Measurements from ENCODE around the gene BAIAP2L2. TPM values are rescaled to one million over a fixed set of nuclear protein-coding genes. Genes with fewer than 3 reads are reported as not detected.

The BAIAP2L2 gene
- polyA plus RNA-seq, 1 donor = 119 TPM

DNA sequence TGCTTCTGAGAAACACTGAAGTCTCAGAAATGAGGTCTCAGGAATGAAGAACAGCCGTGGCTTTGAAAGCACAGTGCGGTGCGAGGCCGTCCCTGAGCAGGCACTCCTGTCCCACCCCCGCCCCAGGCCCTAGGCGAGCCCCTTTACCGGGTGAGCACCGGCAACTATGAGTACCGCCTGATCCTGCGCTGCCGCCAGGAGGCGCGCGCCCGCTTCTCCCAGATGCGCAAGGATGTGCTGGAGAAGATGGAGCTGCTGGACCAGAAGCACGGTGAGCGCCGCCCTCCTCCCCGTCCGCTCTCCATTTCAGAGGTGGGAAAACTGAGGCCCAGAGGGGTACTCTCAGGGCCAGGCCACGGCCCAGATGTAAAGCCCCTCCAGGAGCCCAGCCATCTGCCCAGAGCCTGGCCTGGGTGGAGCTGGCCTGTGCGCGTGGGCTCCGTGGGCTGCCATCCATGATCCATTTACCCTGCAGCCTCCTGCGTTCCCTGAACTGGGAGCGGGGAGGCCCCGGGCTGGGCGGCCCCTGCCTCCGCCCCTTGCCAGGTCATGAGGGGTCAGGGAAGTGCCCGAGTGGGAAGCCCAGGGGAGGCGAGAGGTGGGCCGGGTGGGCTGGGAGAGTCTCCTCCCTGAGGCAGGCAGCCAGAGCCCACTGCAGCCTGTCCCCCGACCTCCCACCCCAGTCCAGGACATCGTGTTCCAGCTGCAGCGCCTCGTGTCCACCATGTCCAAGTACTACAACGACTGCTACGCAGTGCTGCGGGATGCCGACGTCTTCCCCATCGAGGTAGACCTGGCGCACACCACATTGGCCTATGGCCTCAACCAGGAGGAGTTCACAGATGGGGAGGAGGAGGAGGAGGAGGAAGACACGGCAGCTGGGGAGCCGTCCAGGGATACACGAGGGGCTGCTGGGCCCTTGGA, 36.0 kb downstream of the BAIAP2L2 start:
- Histone ChIP-seq H3K4me3 (ENCODE audit: low read length) (no peak overlapping the region), H3K27ac (ENCODE audit: low read length) (no peak overlapping the region), H3K9me3 (ENCODE audit: control insufficient read depth, low read depth, low read length) (peaks cover 2% of the 10 kb centered on the region), H3K4me1 (ENCODE audit: control insufficient read depth, insufficient read depth, low read length) (no peaks in the 10 kb centered on the region), H3K27me3 (ENCODE audit: control insufficient read depth, insufficient read depth, low read length) (no peaks in the 10 kb centered on the region), H3K36me3 (ENCODE audit: control insufficient read depth, insufficient read depth, low read length) (peaks cover 50% of the 10 kb centered on the region)
- WGBS (ENCODE audit: insufficient coverage, low lambda C conversion rate) = no CpG with 5 or more reads among the region's 47 CpGs
- DNase-seq = peak; percentile 33 to 37

DNA sequence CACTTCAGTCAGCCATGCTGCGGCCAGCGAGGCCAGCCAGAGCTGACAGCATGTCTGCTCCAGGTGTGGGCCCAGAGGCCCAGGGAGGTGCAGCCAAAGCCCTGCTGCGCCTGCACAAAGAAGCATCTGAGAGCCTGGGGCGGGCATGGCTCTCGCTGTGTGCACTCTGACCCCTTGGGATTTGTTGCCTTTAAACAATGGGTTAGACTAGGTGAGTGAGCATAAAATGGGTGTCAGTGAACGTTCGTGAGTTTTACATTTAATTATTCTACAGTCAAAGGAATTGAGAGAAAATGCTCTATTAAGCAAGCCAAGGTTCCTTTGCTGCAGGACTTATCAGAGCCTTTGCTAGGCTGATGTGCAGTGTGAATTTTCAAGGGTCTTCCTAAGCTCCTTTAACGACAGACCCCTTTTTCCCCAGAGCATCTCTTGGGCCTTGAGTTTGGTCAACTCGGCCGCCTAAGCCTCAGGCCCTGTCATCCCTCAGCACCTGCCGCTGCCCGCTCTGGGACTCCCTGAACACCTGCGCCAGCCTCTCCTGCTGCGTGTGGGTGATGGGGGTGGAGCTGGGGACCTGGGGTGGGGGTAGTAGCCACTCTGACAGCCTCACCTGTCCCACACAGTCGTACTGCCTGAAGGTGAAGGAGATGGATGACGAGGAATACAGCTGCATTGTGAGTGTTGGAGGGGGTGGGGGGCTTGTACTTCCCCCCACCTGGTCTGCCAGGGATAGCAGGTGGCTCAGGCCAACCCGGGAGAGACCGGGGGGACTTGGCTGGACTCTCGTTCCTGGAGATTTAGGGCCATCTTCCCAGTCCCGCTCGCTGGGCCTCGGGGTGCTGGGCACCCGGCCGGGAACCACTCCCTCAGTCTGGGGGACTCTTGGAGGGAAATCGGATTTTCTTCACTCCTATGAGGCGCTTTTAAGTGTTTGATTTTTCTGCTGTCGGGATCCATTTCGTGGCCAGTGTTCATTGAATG, 37.0 kb downstream of the BAIAP2L2 start:
- H3K9me3 ChIP-seq (ENCODE audit: control insufficient read depth, low read depth, low read length) = peaks cover 2% of the 10 kb centered on the region
- H3K36me3 ChIP-seq (ENCODE audit: control insufficient read depth, insufficient read depth, low read length) = peaks cover 60% of the 10 kb centered on the region
- H3K27ac ChIP-seq (ENCODE audit: low read length) = no peak overlapping the region
- DNase-seq = no peak
- peaks cover 5% of the 10 kb centered on the region for H3K4me1 ChIP-seq (ENCODE audit: control insufficient read depth, insufficient read depth, low read length)
- no peak overlapping the region for H3K4me3 ChIP-seq (ENCODE audit: low read length)
- no peaks in the 10 kb centered on the region for H3K27me3 ChIP-seq (ENCODE audit: control insufficient read depth, insufficient read depth, low read length)
- WGBS (ENCODE audit: insufficient coverage, low lambda C conversion rate) = 90% methylated on average over 2 of the region's 28 CpGs

DNA sequence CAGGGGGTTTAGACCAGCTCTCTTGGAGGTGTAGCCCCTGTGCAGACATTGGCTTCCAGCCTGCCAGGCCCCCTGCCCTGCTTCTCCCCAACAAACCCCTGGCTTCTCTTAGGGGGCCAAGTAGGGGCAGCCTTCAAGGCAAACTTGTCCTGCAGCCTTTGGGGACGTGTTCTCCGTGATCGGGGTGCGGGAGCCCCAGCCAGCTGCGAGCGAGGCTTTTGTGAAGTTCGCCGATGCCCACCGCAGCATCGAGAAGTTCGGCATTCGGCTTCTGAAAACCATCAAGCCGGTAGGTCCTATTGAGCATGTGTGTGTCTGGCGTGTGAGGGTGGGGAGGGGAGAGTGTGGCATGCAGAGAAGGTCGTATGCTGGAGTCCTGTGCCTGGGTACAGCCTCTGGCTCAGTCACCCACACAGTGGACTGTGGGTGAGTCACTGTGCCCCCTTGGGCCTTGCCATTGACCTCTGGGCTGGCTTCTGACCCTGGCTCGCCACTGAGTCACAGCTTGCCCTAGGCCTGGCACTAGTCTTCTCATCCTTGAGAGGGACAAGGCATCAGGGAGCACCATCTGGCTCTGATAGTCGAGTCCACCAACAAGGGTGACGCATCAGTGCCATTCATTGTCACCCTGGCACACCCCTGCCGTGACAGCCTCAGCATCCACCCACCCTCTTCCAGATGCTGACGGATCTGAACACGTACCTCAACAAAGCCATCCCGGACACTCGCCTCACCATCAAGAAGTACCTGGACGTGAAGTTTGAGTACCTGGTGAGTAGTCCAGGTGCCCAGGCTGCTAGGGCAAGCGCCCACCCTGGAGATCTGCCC, 37.9 kb downstream of the BAIAP2L2 start:
- Histone ChIP-seq H3K4me3 (ENCODE audit: low read length) (no peak overlapping the region), H3K9me3 (ENCODE audit: control insufficient read depth, low read depth, low read length) (peaks cover 2% of the 10 kb centered on the region), H3K4me1 (ENCODE audit: control insufficient read depth, insufficient read depth, low read length) (peaks cover 12% of the 10 kb centered on the region), H3K27ac (ENCODE audit: low read length) (no peak overlapping the region), H3K27me3 (ENCODE audit: control insufficient read depth, insufficient read depth, low read length) (no peaks in the 10 kb centered on the region), H3K36me3 (ENCODE audit: control insufficient read depth, insufficient read depth, low read length) (peaks cover 67% of the 10 kb centered on the region)
- WGBS (ENCODE audit: insufficient coverage, low lambda C conversion rate) = no CpG with 5 or more reads among the region's 25 CpGs
- no peak for DNase-seq

DNA sequence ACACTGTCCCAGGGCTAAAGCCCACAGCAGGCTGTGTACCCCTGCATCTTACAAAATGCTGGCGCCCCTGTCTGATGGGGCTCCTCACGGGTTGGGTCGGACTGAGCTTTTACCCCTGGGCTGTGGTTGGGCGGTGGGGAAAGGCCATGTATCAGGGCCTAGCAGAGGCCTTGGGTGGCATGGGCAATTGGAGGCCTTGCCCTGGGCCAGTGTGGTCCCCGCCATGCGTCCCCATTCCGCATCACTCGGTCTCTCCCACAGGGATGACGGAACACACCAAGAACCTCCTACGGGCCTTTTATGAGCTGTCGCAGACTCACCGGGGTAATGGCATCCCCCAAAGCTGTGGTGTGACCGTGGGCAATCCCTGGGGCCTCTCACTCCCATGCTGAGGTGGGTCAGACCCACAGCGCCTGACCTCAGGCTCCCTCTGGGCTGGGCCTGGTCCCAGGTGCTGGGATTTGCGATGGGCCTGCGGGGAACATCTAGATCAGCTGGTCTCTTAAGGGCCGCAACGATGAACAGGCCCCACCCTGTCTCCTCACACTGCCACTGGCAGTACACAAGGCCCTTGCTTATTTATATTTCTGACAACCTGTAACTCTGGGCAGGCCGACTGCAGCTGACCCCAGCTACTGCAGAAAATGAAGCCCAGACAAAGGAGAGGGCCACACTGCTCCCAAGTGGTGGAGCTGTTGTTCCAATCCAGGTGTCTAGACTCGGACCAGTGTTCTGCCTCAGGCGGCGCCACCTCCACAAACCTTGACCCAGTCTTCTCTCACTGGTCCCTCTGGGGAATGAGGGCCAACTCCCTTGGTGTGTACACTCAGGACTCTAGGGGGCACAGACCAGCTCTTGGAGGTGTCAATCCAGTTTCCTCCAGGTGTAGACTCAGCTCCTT, 38.8 kb downstream of the BAIAP2L2 start:
- no peaks in the 10 kb centered on the region for H3K27me3 ChIP-seq (ENCODE audit: control insufficient read depth, insufficient read depth, low read length)
- H3K36me3 ChIP-seq (ENCODE audit: control insufficient read depth, insufficient read depth, low read length) = peaks cover 68% of the 10 kb centered on the region
- H3K27ac ChIP-seq (ENCODE audit: low read length) = no peak overlapping the region
- H3K9me3 ChIP-seq (ENCODE audit: control insufficient read depth, low read depth, low read length) = peaks cover 2% of the 10 kb centered on the region
- DNase-seq = no peak
- H3K4me1 ChIP-seq (ENCODE audit: control insufficient read depth, insufficient read depth, low read length) = peaks cover 17% of the 10 kb centered on the region
- H3K4me3 ChIP-seq (ENCODE audit: low read length) = no peak overlapping the region
- no CpG with 5 or more reads among the region's 22 CpGs for WGBS (ENCODE audit: insufficient coverage, low lambda C conversion rate)

DNA sequence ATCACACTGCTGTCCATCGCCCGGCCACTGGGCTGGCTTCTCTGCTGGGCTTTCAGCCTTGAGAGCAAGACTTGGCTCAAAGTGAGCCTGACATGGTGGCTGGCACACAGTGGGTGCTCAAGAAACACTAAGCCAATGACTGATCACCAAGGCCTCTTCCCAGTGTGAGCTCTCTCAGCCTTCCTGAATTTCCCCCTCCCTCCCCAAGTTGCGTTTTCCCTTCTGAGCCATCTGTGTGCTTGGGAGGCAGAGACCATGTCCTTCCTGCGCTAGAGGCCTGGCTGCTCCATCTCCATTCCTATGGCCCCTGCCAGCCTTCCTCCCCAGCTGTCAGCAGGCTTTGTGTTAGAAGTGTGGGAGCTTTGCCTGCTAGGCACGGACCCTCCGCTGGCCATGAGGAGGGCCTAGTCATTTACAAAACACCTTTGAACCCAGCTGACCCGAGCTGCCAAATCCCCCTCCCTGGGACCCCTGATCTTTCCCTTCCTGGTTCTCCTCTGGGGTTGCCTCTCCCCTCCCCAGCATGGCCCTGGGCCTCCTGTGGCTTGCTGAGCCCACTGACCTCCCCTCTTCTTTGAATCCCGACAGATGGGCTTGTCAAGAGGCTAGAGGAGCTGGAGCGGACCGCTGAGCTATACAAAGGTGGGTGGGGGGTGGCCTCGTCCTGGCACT, 40.1 kb downstream of the BAIAP2L2 start:
- H3K27me3 ChIP-seq (ENCODE audit: control insufficient read depth, insufficient read depth, low read length) = no peaks in the 10 kb centered on the region
- no peak overlapping the region for H3K4me3 ChIP-seq (ENCODE audit: low read length)
- no peak for DNase-seq
- peaks cover 75% of the 10 kb centered on the region for H3K36me3 ChIP-seq (ENCODE audit: control insufficient read depth, insufficient read depth, low read length)
- peaks cover 2% of the 10 kb centered on the region for H3K9me3 ChIP-seq (ENCODE audit: control insufficient read depth, low read depth, low read length)
- no CpG with 5 or more reads among the region's 11 CpGs for WGBS (ENCODE audit: insufficient coverage, low lambda C conversion rate)
- H3K27ac ChIP-seq (ENCODE audit: low read length) = no peak overlapping the region
- peaks cover 17% of the 10 kb centered on the region for H3K4me1 ChIP-seq (ENCODE audit: control insufficient read depth, insufficient read depth, low read length)

DNA sequence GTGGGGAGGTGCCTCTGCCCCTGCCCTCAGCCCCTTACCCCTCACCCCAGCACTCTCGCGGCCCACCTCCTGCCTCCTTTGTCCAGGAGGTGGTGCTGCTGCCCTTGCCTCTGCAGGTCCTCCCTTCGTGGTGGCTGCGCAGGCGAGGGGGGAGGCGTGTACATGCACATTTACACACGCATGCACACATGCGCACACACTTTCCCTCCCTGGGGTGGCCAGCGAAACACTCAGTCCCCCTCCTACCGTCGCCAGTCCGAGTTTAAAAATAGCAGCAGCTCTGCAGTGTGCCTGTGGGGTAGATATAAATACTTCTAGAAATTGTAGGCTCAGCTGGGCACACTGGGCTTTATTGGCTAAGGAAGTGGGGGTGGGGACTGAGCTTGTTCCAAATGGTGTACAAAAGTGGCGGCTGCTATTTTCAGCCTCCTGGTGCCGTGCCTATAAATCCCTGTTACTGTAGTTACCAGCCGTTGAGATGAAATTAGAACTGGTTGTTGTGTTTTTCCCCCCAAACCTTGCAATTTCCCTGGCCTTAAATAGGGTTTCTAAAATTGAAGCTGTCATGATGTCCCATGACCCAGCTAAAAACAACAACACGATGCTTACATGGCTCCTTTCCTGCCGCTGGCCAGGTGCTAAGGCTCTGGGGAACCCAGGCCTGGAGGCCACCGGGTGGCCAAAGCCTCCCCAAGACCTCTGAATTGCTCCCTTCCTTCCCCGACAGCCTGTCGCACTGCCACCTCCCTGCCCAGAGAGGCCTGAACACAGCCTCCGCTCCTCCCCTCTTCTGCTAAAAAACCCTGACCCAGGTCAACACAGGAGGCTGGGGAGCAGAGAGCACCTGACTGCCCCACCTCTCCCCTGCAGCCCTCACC, 40.9 kb downstream of the BAIAP2L2 start:
- no peak overlapping the region for H3K27ac ChIP-seq (ENCODE audit: low read length)
- WGBS (ENCODE audit: insufficient coverage, low lambda C conversion rate) = 79% methylated on average over 2 of the region's 21 CpGs
- DNase-seq = peak in 1 of 2 donors; percentile 37
- H3K36me3 ChIP-seq (ENCODE audit: control insufficient read depth, insufficient read depth, low read length) = peaks cover 75% of the 10 kb centered on the region
- H3K4me3 ChIP-seq (ENCODE audit: low read length) = no peak overlapping the region
- peaks cover 2% of the 10 kb centered on the region for H3K9me3 ChIP-seq (ENCODE audit: control insufficient read depth, low read depth, low read length)
- peaks cover 17% of the 10 kb centered on the region for H3K4me1 ChIP-seq (ENCODE audit: control insufficient read depth, insufficient read depth, low read length)
- H3K27me3 ChIP-seq (ENCODE audit: control insufficient read depth, insufficient read depth, low read length) = no peaks in the 10 kb centered on the region

DNA sequence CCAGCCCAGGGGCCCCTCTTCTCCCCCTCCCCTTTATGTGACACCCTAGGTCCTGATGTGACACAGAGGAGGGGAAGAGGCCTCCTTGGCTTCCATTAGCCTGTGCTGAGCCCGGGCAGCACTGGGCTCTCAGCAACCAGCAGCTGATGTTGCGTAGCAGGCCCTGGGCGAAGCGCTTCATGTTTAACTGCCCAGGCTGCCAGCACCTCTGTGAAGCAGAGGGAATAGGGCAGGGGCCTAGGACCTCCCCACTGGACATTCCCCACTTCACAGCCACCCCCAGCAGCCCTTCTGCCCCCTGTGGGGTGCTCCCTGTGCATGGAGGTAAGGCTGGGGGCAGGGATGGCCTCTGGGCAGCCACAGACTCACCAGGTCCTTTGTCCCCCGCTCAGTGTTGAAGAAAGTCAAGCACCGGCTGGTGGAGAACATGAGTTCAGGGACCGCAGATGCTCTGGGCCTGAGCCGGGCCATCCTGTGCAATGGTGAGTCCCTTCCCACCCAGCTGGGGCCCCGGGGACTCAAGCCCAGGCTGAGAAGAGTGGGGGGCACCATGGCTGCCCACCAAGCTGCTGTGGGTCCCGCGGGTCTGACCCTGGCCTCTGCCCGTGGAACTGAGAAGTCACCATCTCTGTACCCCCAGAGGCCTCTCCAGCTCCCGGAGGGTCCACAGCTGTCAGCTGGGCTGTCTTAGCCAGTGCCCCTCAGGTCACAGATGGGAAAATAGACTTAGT, 41.7 kb downstream of the BAIAP2L2 start:
- no CpG with 5 or more reads among the region's 13 CpGs for WGBS (ENCODE audit: insufficient coverage, low lambda C conversion rate)
- H3K4me1 ChIP-seq (ENCODE audit: control insufficient read depth, insufficient read depth, low read length) = peaks cover 17% of the 10 kb centered on the region
- no peak overlapping the region for H3K4me3 ChIP-seq (ENCODE audit: low read length)
- H3K27ac ChIP-seq (ENCODE audit: low read length) = no peak overlapping the region
- H3K36me3 ChIP-seq (ENCODE audit: control insufficient read depth, insufficient read depth, low read length) = peaks cover 76% of the 10 kb centered on the region
- H3K27me3 ChIP-seq (ENCODE audit: control insufficient read depth, insufficient read depth, low read length) = no peaks in the 10 kb centered on the region
- no peaks in the 10 kb centered on the region for H3K9me3 ChIP-seq (ENCODE audit: control insufficient read depth, low read depth, low read length)
- no peak for DNase-seq

DNA sequence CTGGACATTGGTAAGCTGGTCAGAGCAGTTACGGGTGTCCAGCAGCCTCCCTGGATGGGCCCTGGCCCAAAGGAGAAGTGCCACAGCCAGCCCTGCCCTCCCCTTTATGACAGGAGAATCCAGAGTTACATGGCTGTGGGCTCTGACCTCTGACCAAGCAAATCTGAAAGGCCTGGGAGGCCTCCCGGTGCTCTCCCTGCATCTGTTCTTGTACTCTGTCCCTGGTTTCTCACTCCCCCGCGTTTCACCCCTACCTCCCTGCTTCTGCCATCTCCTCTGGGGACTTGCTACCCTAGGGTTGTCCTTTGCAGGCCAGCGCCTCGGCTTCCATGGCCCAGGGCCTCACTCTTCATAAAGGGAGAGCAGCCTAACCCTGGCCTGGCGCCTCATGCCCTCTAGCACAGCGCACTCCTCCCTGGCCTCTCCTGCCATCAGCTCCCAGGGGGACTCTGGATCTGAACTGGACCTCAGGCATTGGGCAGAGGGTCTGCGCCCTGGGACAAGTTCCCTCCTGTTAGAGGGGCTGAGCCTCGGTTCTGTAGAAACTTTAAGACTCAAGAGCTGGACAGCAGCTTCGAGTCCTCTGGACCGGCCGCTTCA, 42.6 kb downstream of the BAIAP2L2 start:
- DNase-seq = peak; percentile 59 to 78
- H3K9me3 ChIP-seq (ENCODE audit: control insufficient read depth, low read depth, low read length) = no peaks in the 10 kb centered on the region
- no peak overlapping the region for H3K4me3 ChIP-seq (ENCODE audit: low read length)
- H3K36me3 ChIP-seq (ENCODE audit: control insufficient read depth, insufficient read depth, low read length) = peaks cover 67% of the 10 kb centered on the region
- H3K27me3 ChIP-seq (ENCODE audit: control insufficient read depth, insufficient read depth, low read length) = no peaks in the 10 kb centered on the region
- no CpG with 5 or more reads among the region's 13 CpGs for WGBS (ENCODE audit: insufficient coverage, low lambda C conversion rate)
- H3K27ac ChIP-seq (ENCODE audit: low read length) = peak overlapping the region; percentile 58
- peaks cover 17% of the 10 kb centered on the region for H3K4me1 ChIP-seq (ENCODE audit: control insufficient read depth, insufficient read depth, low read length)
